K562 (cell line): ENCODE results near the gene NFIC. TPM values are rescaled to one million over a fixed set of nuclear protein-coding genes. Genes with fewer than 3 reads are reported as not detected.

ENCODE experiments used
- ATAC-seq: fragments of 200-7000 bp; cut with Tn5 transposase; 3 replicates; pipeline ENCODE4 v1.9.1; 2020; ENCODE audit warnings: moderate library complexity
- BruUV-seq: library from RNA; stranded (reverse); fragments of 400-500 nt; replicated peaks from 2 replicates; lab custom pipeline; 2021; lab: Mats Ljungman, UMichigan
- CTCF ChIA-PET: fragments of 300-600 bp; formaldehyde crosslinking; extraction: SDS; loops from one replicate; lab custom pipeline; 2021; ENCODE audit warnings: low intra/inter-chr PET ratio; lab: Yijun Ruan, JAX
- POLR2A ChIA-PET: fragments of 300-600, 350-650 bp; sonication (Branson Sonifier 250); formaldehyde crosslinking; extraction: SDS; loops from one replicate; lab custom pipeline; 2021; ENCODE audit warnings: antibody characterized with exemption, inconsistent platforms; lab: Yijun Ruan, JAX
- DNase-seq, 4 experiments: peaks; one replicate each; pipeline versions ENCODE4 v3.0.0 to v3.0.0-alpha.2; 2011 to 2018; ENCODE audit warnings: low spot score in 3 of 4, mixed read lengths in 3 of 4; ENCODE audit errors: extremely low read depth in 1 of 4
- FAIRE-seq: peaks from 2 replicates; lab custom pipeline; 2011; peaks lifted over from hg19 to GRCh38; lab: Jason Lieb, UNC
- H2AFZ ChIP-seq: 2 replicates; pipeline ENCODE4 v1.6.0; 2011; ENCODE audit warnings: low read depth, low read length, control low read depth, inconsistent platforms
- H3K27ac ChIP-seq: fragments of 200-600 bp; 3 replicates; pipeline ENCODE4 v1.8.0; 2011; ENCODE audit warnings: low read depth, mild to moderate bottlenecking, control low read depth, inconsistent platforms, low read length, moderate library complexity, mixed read lengths; ENCODE audit errors: extremely low read depth
- H3K27me3 ChIP-seq, 2 experiments: fragments of 300-600 bp in 1 of 2; 2 replicates in 1 of 2; 3 replicates in 1 of 2; pipeline versions ENCODE4 v1.6.0 to v1.8.0; 2011; ENCODE audit warnings: inconsistent platforms in 2 of 2, low read length in 2 of 2, mild to moderate bottlenecking in 1 of 2, mixed read lengths in 1 of 2, moderate library complexity in 1 of 2; ENCODE audit not compliant: control insufficient read depth in 2 of 2, insufficient read depth in 2 of 2
- H3K36me3 ChIP-seq: fragments of 300-600 bp; 3 replicates; pipeline ENCODE4 v1.8.0; 2011; ENCODE audit warnings: mild to moderate bottlenecking, low read length, inconsistent platforms; ENCODE audit not compliant: control insufficient read depth, insufficient read depth
- H3K4me1 ChIP-seq, 2 experiments: fragments of 200-600 bp in 1 of 2; replicated peaks in 1 of 2; 2 replicates in 1 of 2; 3 replicates in 1 of 2; pipeline versions ENCODE4 v1.5.1 to v1.8.0; 2011; ENCODE audit warnings: inconsistent platforms in 2 of 2, low read length in 2 of 2, mild to moderate bottlenecking in 1 of 2, mixed read lengths in 1 of 2, moderate library complexity in 1 of 2; ENCODE audit not compliant: control insufficient read depth in 2 of 2, insufficient read depth in 2 of 2
- H3K4me2 ChIP-seq: 2 replicates; pipeline ENCODE4 v1.6.1; 2011; ENCODE audit warnings: low read length, control low read depth, inconsistent platforms, mixed read lengths; ENCODE audit not compliant: insufficient read depth
- H3K4me3 ChIP-seq: fragments of 200-600 bp; sonication (generic), shearing (Covaris generic); 2 replicates; pipeline ENCODE4 v1.5.1; 2016; ENCODE audit warnings: control low read depth, inconsistent platforms
- H3K79me2 ChIP-seq: fragments of 200-600 bp; 3 replicates; pipeline ENCODE4 v1.8.0; 2011; ENCODE audit warnings: low read length, inconsistent platforms; ENCODE audit not compliant: control insufficient read depth, insufficient read depth
- H3K9ac ChIP-seq, 2 experiments: 2 replicates each; pipeline versions ENCODE4 v1.6.0 to v1.6.1; 2011; ENCODE audit warnings: low read depth in 2 of 2, low read length in 2 of 2, control low read depth in 1 of 2, inconsistent platforms in 1 of 2, mild to moderate bottlenecking in 1 of 2, mixed read lengths in 1 of 2; ENCODE audit not compliant: insufficient read depth in 1 of 2
- H3K9me1 ChIP-seq: one replicate; pipeline ENCODE4 v1.6.0; 2011; ENCODE audit warnings: inconsistent platforms, mild to moderate bottlenecking, low read length, moderate library complexity; ENCODE audit not compliant: control insufficient read depth, insufficient read depth
- H3K9me3 ChIP-seq: replicated peaks from 2 replicates; pipeline ENCODE4 v1.5.1; 2011; ENCODE audit warnings: low read depth, low read length, inconsistent platforms; ENCODE audit not compliant: control insufficient read depth, insufficient read depth
- H4K20me1 ChIP-seq: replicated peaks from 2 replicates; pipeline ENCODE4 v1.6.1; 2011; ENCODE audit warnings: low read length, inconsistent platforms, mixed read lengths; ENCODE audit not compliant: control insufficient read depth, insufficient read depth
- BRCA1 ChIP-seq, 2 experiments: fragments of 450-650 bp in 1 of 2; sonication (generic) in 1 of 2; formaldehyde crosslinking in 1 of 2; IDR thresholded peaks; 2 replicates each; pipeline versions ENCODE4 v1.5.0 to v1.6.1; 2017 to 2020; ENCODE audit warnings: mild to moderate bottlenecking in 1 of 2, missing genetic modification reagents in 1 of 2
- CBFA2T3 ChIP-seq: fragments of 450-650 bp; IDR thresholded peaks from 2 replicates; pipeline ENCODE4 v1.6.1; 2017
- POLR2G ChIP-seq: fragments of 200-400 bp; formaldehyde crosslinking; IDR thresholded peaks from 2 replicates; pipeline ENCODE4 v1.6.1; 2017; ENCODE audit warnings: low read depth, mild to moderate bottlenecking, antibody characterized with exemption, low read length, moderate library complexity
- RBM15 ChIP-seq: fragments of 200-400 bp; formaldehyde crosslinking; IDR thresholded peaks from 2 replicates; pipeline ENCODE4 v1.6.1; 2018; ENCODE audit warnings: mild to moderate bottlenecking, low read length, moderate library complexity; ENCODE audit not compliant: insufficient read depth
- RBM22 ChIP-seq: fragments of 200-400 bp; formaldehyde crosslinking; IDR thresholded peaks from 2 replicates; pipeline ENCODE4 v1.6.1; 2018; ENCODE audit warnings: low read length, low read depth; ENCODE audit not compliant: poor library complexity, severe bottlenecking
- RUNX1 ChIP-seq: sonication (generic); IDR thresholded peaks from 2 replicates; pipeline ENCODE4 v1.6.1; 2016; ENCODE audit warnings: antibody characterized with exemption, low read depth
- SAFB ChIP-seq: fragments of 200-400 bp; formaldehyde crosslinking; IDR thresholded peaks from 2 replicates; pipeline ENCODE4 v1.6.1; 2017; ENCODE audit warnings: low read depth, low read length, borderline replicate concordance
- ZFX ChIP-seq: sonication (generic); formaldehyde crosslinking; IDR thresholded peaks from 2 replicates; pipeline ENCODE4 v1.8.0; 2022; ENCODE audit warnings: mild to moderate bottlenecking, missing genetic modification reagents, moderate library complexity
- ZNF431 ChIP-seq: sonication (generic); formaldehyde crosslinking; IDR thresholded peaks from 2 replicates; pipeline ENCODE4 v1.8.0; 2022; ENCODE audit warnings: mild to moderate bottlenecking, missing genetic modification reagents
- WGBS: fragments of 100-300 bp; shearing (Covaris generic); methylation state at CpG from one replicate; pipeline ENCODE4 v1.1.6; 2016; ENCODE audit warnings: low coverage, mixed read lengths; ENCODE audit not compliant: insufficient coverage; ENCODE audit errors: missing lambda C conversion rate; 5-methylcytosine and 5-hydroxymethylcytosine counted together
- in situ Hi-C: fragments of 300-500 bp; cut with MboI; formaldehyde crosslinking; loops from 4 replicates; pipeline ENCODE4 v1.15.0; 2018; ENCODE audit warnings: inconsistent platforms, mixed read lengths
- intact Hi-C: fragments of 100-400 bp; cut with micrococcal nuclease; formaldehyde crosslinking; loops from 2 replicates; pipeline ENCODE4 v1.14.2; 2022
- polyA plus RNA-seq, 8 experiments: library from polyadenylated mRNA; depleted of rRNA in 4 of 8; stranded (reverse) in 5 of 8; unstranded in 3 of 8; fragments of >200 nt; fragmentation: Nextera tagmentation in 2 of 8; fragmentation: Illumina TruSeq in 1 of 8; extraction: Ambion mirVana in 2 of 8; extraction: Trizol in 1 of 8; gene quantifications; 2 replicates each; pipeline versions ENCODE4 v1.2.1 to v1.2.3, GENCODE V29; 2011 to 2014; ENCODE audit warnings: inconsistent platforms in 1 of 8, missing spikeins in 1 of 8
- total RNA-seq, 7 experiments: library from RNA; depleted of rRNA in 6 of 7; stranded (reverse); fragments of >200 nt in 6 of 7; fragmentation: Illumina TruSeq in 2 of 7; extraction: Trizol in 2 of 7; gene quantifications; 2 replicates each; pipeline versions ENCODE4 v1.2.1 to v1.2.3, GENCODE V29; 2011 to 2021; ENCODE audit warnings: low replicate concordance in 1 of 7
- TF ChIP-seq, protein P1 (sequence below): fragments of 450-650 bp; IDR thresholded peaks from 2 replicates; pipeline ENCODE4 v1.6.1; 2017; ENCODE audit warnings: mild to moderate bottlenecking, moderate library complexity
- TF ChIP-seq, protein P2 (sequence below): sonication (generic); formaldehyde crosslinking; IDR thresholded peaks from 2 replicates; pipeline ENCODE4 v1.8.1; 2023; ENCODE audit warnings: mild to moderate bottlenecking, missing genetic modification reagents

The NFIC gene
- total and polyA plus RNA-seq, 9 of the 15 experiments (the other 6 are each of a cell fraction or from before 2014, with no cell fraction given) = 0.71 to 62.1 (median 6.9) TPM

DNA sequence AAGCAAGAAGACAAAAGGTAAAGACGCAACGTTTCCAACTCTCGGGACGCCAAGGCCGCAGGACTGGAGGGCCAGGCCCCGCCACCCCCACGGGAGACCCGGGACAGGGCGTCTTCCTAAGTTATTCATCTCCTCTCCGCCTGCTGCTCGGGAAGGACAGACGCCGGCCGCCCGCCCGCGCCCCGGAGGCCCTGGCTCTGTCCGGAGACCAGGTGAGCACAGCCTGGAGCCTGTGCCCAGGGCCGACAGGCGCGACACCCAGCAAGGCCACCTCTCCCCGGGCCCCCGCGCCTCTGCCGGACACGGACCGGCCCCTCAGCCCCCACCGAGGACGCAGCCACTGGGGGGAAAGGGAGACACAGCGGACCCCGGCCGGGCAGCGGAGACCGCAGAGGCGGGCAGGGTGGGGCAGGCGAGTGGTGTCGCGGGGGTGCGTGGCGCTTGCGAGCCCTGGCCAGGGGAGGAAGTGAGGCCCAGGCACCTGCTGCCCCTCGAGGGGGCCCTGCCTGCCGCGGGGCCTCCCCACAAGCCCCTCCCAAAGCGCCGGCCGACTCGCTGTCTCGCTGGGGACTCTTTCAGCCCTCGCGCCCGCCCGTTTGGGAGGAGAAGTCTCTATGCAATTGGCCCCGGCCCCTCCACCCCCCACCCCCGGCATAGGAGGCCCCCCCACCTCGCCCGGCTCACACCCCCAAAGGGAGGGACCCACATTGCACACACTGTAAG is 96.8 kb downstream of the NFIC start:
- peak in 1 of 4 experiments; percentile 17 for DNase-seq
- intact Hi-C loops (no loop called here), in situ Hi-C loops (no loop called here)
- no peaks in the 10 kb centered on the region for H4K20me1 ChIP-seq
- H3K9ac ChIP-seq = no peak overlapping the region
- H3K27me3 ChIP-seq = no peaks in the 10 kb centered on the region
- no peak for FAIRE-seq
- ChIA-PET POLR2A (no interaction called here), CTCF (no interaction called here)
- BruUV-seq = TSS peak; percentile 33
- no peak for ATAC-seq
- H3K4me1 ChIP-seq = peaks cover 0 to 48% of the 10 kb centered on the region in 2 experiments; a peak in 2 of 5 replicates
- WGBS = 98% methylated on average over 8 of the region's 58 CpGs
- H3K4me2 ChIP-seq = no peak overlapping the region
- H3K9me3 ChIP-seq = peaks cover 7% of the 10 kb centered on the region
- peaks cover 49% of the 10 kb centered on the region; the same call in 2 of the 3 replicates for H3K36me3 ChIP-seq
- H3K27ac ChIP-seq = no peak overlapping the region
- no peaks in the 10 kb centered on the region for H3K79me2 ChIP-seq
- H3K9me1 ChIP-seq = no peaks in the 10 kb centered on the region
- no peak overlapping the region for H3K4me3 ChIP-seq
- no peak overlapping the region for H2AFZ ChIP-seq
- TF ChIP-seq ZNF431 (CRISPR knock-in tag) = no peak
- TF ChIP-seq, protein P1, sequence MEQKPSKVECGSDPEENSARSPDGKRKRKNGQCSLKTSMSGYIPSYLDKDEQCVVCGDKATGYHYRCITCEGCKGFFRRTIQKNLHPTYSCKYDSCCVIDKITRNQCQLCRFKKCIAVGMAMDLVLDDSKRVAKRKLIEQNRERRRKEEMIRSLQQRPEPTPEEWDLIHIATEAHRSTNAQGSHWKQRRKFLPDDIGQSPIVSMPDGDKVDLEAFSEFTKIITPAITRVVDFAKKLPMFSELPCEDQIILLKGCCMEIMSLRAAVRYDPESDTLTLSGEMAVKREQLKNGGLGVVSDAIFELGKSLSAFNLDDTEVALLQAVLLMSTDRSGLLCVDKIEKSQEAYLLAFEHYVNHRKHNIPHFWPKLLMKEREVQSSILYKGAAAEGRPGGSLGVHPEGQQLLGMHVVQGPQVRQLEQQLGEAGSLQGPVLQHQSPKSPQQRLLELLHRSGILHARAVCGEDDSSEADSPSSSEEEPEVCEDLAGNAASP = no peak
- 0 out of 2 replicates have a peak, but pooled peaks have one; percentile 21 for TF ChIP-seq SAFB
- TF ChIP-seq RBM15 = no peak
- TF ChIP-seq BRCA1 (IDR thresholded peaks at IDR 0.05) = no peak
- no peak for TF ChIP-seq BRCA1 (CRISPR knock-in tag; IDR thresholded peaks at IDR 0.05)
- 0 out of 2 replicates have a peak, but pooled peaks have one; percentile 14 for TF ChIP-seq ZFX
- TF ChIP-seq RUNX1 = no peak
- no peak for TF ChIP-seq CBFA2T3
- TF ChIP-seq, protein P2, sequence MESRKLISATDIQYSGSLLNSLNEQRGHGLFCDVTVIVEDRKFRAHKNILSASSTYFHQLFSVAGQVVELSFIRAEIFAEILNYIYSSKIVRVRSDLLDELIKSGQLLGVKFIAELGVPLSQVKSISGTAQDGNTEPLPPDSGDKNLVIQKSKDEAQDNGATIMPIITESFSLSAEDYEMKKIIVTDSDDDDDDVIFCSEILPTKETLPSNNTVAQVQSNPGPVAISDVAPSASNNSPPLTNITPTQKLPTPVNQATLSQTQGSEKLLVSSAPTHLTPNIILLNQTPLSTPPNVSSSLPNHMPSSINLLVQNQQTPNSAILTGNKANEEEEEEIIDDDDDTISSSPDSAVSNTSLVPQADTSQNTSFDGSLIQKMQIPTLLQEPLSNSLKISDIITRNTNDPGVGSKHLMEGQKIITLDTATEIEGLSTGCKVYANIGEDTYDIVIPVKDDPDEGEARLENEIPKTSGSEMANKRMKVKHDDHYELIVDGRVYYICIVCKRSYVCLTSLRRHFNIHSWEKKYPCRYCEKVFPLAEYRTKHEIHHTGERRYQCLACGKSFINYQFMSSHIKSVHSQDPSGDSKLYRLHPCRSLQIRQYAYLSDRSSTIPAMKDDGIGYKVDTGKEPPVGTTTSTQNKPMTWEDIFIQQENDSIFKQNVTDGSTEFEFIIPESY (CRISPR knock-in tag) = 0 out of 2 replicates have a peak, but pooled peaks have one; percentile 12
- TF ChIP-seq RBM22 = peak; percentile 73
- TF ChIP-seq POLR2G = 0 out of 2 replicates have a peak, but pooled peaks have one; percentile 9
